ENCODE results near the gene PRKAA1.
"Not testable (repeated sequence)": the region's sequence is repeated elsewhere in the genome, so short reads cannot be mapped to it uniquely, and the experiment has no call there.

Gene PRKAA1

DNA sequence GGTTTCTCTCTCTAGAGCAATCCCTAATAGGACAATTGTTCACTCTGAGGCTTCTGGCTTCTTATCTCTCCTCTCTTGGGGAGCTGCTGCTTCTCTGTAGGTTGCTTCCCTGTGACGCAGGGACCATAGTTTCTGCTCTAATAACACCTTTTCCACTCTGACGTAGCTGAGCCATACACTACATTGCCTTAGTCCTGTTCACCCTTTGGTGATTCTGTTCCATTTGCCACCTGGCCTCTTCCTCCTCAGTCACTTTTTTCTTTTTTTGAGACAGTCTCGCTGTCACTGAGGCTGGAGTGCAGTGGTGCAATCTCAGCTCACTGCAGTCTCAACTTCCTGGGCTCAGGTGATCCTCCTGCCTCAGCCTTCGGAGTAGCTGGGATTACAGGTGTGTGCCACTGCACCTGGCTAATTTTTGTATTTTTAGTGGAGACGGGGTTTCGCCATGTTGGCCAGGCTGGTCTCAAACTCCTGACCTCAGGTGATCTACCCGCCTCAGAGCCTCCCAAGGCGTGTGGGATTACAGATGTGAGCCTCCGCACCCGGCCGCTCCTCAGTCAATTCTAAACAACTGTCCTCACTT is 27.4 kb upstream of the PRKAA1 start:
- DNase-seq = not testable (repeated sequence)

DNA sequence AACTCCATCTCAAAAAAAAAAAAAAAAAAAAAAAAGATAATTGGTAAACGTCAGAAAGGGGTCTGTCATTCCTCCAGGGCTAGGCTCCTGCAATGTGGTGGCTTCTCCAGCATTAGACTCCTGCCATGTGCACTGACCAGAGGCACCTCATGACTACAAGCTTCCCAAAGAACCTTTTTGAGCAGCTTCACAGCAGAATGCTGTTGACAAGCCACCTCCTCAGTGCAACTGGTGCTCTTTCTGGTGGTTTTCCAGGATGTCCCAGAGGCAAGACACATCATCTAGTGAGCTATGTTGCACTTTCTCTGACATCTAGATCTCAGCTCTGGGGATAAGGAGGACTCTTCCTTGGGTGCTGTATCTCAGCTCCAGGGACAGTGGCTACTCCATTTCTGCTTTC is 25.3 kb upstream of the PRKAA1 start:
- DNase-seq = no peak

DNA sequence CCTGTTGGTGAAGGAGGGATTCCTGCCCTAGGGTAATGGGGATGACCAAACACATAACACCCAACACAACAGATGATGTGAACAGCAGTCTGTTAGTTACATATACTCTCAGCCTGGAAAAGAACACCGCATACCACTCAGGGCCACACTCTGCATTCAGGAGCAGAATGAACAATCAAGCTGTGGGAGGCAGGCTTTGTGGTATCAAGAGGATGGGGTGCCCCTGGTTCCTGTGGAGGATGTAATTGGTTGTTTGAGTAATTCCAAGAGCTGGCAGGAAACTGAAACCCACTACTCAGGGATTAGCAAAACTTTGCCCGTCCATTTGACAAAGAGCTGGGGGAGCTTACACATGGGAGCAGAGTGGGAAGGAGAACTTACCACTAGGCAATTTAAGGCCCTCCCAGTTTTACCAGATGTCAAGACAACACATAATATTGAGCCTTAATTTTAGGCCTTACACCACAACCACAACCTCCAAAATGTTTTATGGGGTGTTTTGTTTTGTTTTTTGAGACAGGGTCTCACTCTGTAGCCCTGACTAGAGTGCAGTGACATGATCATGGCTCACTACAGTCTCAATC is 15.6 kb upstream of the PRKAA1 start:
- no peak for DNase-seq

DNA sequence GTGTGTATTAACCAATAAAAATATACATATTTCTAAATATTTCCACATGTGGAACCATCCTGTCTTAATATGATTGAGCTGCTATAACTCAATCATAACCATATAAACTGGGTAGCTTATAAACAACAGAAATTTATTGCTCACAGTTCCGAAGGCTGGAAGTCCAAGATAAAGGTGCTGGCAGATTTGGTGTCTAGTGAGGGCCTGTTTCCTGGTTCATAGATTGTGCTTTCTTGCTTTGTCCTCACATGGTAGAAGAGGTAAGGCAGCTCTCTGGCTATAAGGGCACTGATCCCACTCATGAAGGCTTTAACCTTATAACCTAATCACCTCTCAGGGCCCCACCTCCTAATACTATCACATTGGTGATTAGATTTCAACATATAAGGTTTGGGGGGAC is 14.0 kb upstream of the PRKAA1 start:
- no peak for DNase-seq

DNA sequence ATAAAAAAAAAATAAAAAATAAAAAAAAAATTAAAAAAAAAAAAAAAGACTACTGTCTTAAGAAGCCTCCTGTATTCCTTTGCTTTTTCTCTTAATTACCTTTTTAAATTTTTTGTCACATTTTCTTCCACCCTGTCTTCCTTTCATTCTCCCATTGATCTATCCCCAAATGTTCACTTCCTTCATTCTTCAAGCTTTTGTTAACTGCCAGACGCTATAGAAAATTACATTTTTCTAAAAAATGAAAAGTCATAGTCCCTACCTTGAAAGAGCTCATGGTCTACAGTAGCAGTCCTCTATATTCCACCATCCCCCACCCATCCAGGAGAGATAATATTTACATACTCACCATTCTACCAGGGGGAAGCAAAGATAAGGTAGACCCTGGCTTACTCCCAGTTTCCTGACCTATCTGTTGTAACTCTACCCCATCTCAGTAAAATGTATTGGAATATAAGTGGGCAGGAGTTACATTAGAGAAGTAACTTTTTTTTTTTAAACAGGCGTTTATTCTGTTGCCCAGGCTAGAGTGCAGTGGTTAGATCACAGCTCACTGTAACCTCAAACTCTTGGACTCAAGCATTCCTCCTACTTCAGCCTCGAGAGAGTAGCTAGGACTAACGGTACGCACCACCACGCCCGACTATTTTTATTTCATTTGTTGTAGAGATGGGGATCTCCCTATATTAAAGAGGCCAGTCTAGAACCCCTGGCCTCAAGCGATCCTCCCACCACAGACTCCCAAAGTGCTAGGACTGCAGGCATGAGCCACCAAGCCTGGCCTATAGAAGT is 3.8 kb upstream of the PRKAA1 start:
- DNase-seq = no peak

DNA sequence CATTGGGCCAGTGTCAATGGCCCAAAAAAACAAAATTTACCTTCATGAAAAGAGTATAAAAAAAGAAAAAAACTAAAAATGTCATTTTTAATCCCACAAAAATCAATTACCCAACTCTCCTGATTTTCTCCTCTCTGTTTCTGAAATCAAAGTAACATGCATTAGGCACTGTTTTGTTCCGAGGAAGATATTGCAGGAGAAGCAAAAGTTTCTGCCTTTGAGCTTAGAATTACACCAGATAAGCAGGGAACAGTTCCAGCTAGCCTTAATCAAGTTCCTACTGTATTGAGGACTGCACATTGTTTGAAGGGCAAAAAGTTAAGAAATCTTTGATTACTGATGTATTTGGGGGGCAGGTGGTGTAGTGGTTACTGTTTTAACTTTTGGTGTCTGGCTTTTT is 1.1 kb upstream of the PRKAA1 start:
- peak; percentile 11 for DNase-seq

DNA sequence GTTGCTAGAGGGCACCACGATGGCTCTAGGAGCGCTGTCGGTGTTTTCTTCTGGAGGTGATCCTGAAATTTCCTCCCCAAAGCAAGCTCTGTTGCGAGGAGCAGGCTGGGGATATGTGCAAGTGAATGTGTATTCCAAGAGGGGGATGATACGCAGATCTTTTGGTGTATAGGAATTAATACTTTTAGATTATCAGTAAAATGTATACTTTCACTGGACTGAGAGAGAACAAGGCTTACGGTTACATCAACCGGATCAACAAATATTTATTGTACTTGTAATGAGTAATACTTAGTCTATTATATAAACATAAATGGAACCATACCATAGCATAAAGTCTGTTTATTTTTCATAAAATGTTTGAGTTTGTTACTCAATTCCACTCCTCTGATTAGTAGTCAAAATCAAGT is 632 bp upstream of the PRKAA1 start:
- no peak for DNase-seq

DNA sequence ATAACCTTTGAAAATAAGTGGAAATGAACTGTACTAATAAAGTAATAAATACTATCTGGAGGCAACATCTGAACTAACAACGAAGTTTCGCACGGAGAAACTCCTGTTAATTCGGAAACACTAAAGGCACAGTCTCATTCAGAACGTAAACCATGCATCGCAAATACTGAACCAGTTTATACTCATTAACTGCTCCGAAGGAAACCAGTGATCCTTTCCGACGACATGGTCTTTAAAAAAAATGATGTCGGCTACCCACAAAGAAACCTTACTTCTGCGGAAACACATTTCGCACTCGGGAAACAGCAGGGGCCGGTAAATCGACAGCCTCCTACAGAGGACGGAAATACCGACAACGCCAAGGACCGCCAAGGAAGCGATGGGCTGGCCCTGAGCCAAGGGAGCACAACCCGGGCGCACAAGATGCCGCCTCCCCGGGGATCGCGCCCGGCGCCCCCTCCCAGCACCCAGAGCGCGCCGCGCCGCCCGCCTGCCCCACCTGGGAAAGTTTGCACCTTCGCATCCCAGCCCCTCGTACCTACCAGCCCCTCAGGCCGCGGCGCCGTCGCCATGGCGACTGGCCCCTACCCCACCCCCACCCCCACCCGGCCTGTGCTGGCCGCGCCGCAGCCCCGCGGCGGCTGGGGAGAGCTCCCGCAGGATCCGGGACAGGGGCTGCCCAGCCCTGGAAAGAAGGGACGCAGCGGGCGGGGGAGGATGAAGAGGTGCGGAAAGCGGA is 732 bp downstream of the PRKAA1 start:
- DNase-seq = peak; percentile 93

DNA sequence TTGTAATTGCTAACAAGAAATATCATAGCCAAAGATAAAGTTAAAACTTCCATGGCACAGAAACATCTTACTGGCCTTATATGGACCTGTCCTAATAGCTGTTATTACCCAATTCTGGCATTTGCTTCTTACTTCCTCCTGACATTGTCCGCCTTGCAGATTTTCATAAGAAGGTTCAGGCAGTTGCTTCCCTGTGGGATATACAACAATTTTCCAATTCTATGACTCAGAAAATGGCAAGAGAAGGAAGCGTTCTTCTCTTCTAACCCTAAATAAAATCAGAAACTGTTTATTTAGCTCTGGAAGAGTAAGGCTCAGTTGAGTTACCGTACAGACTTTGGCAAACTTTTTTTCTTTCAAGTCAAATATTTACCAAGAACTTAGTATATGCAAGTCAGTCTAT is 1.7 kb downstream of the PRKAA1 start:
- no peak for DNase-seq

DNA sequence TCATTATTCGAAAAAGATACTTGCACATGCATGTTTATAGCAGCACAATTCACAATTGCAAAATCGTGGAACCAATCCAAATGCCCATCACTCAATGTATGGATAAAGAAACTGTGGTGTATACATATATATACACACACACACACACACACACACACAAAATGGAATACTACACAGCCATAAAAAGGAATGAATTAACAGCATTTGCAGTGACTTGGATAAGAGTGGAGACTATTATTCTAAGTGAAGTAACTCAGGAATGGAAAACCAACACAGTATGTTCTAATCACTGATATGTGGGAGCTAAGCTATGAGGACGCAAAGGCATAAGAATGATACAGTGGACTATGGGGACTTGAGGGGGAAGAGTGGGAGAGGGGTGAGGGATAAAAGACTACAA is 3.3 kb downstream of the PRKAA1 start:
- not testable (repeated sequence) for DNase-seq

DNA sequence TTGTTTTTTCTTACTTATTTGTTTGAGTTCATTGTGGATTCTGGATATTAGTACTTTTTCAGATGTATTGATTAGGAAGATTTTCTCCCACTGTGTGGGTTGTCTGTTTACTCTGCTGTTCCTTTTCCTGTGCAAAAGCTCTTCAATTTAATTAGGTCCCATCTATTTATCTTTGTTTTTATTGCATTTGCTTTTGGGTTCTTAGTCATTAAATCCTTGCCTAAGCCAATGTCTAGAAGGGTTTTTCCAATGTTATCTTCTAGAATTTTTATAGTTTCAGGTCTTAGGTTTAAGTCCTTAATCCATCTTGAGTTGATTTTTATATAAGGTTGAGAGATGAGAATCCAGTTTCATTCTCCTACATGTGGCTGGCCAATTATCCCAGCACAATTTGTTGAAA is 3.8 kb downstream of the PRKAA1 start:
- not testable (repeated sequence) for DNase-seq

DNA sequence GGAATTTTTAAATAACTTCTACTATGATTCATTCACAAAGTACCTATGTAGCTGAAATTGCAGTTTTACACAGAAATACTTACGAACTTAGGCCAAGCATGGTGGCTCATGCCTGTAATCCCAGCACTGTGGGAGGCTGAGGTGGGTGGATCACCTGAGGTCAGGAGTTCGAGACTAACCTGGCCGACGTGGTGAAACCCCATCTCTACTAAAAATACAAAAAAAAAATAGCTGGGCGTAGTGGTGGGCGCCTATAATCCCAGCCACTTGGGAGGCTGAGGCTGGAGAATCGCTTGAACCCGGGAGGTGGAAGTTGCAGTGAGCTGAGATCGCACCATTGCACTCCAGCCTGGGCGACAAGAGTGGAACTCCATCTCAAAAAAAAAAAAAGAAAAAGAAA is 5.5 kb downstream of the PRKAA1 start:
- DNase-seq = not testable (repeated sequence)

DNA sequence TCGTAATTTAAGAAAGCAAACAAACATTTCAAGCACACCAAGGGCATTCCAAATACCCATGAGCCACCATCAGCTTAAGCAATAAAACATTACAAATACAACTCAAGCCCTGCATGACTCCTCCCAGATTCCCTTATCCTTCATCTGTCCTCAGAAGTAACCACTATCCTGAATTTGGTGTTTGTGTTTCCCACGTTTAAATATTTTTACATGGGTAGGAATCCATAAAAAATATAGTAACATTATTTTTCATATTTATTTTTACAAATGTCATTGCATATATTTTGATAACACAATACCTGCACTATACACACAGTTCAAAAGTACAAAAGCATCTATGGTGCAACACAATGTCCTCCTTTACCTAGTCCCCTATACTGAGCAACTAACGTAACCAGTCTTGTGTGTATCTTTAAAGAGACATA is 6.4 kb downstream of the PRKAA1 start:
- no peak for DNase-seq

DNA sequence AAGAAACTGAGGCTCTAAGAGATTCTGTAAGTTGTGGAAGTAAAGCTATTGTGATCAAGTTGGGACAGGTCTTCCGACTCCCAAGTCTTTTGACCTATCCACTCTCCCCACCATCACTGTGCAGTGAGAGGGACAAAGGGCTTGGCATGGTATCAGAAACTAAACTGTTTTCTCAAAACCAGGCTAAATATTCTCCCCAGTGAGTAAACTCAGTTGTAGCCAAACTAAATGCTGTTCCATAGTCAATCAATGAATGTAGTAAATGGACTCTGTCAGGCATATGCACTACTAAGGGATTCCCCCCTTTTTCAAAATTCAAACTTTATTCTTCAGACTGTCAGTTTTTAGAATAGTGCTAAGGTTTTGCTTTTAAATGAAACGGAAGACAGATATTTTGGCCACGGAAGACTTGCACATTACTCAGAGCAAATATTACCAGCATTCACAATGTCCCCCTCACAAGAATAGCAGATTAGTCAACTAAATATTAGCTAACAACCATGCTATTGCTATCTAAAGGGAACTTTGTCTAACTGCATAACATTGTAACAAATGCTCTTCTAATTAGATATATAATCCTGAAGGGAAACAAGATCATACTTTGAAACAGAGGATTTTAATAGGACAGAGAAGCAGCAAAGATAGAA is 7.1 kb downstream of the PRKAA1 start:
- no peak for DNase-seq

DNA sequence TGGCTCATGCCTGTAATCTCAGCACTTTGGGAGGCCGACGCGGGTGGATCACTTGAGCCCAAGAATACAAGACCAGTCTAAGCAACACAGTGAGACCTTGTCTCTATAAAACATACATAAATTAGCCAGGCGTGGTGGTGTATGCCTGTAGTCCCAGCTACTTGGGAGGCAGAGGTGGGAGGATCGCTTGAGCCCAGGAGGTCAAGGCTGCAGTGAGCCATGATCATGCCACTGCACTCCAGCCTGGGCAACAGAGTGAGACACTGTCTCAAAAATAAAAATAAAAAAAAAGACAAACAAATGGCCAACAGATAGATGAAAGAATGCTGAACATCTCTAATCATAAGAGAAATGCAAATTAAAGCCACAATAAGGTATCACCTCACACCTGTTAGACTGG is 9.2 kb downstream of the PRKAA1 start:
- not testable (repeated sequence) for DNase-seq

DNA sequence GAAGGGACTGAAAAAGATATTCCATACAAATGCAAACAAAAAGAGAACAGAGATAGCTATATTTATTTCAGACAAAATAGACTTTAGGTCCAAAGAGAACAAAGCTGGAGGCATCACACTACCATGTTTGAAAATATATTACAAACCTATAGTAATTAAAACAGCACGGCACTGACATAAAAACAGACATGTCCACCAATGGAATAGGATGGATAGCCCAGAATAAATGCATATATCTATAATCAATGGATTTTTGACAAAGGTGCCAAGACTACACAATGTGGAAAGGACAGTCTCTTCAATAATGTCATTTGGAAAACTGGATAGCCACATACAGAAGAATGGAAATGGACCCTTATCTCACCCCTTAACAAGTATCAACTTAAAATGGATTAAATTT is 10.2 kb downstream of the PRKAA1 start:
- no peak for DNase-seq

DNA sequence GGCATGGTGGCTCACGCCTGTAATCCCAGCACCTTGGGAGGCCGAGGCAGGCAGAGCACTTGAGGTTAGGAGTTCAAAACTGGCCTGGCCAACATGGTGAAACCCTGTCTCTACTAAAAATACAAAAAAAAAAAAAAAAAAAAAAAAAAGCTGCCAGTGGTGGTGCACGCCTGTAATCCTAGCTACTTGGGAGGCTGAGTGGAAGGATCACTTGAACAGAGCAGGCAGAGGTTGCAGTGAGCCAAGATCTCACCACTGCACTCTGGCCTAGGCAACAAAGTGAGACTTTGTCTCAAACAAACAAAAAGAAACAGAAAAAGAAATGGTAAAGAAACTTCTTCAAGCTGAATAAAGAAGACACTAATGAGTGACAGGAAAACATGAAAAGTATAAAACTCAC is 11.5 kb downstream of the PRKAA1 start:
- not testable (repeated sequence) for DNase-seq

DNA sequence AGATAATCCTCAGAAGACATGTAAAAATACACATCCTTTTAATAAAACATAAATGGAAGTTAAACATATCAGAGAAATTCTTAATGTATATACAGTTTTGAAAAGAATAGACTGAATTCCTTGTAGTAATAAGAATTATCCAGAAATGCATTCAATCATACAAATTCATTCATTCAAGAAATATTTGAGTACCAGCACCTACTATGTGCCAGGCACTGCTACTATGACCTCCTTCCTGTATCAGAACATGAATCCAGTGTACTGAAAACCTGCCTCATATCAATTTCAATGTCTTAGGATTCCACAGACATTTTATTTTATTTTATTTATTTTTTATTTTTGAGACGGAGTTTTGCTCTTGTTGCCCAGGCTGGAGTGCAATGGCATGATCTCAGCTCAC is 13.3 kb downstream of the PRKAA1 start:
- DNase-seq = no peak

DNA sequence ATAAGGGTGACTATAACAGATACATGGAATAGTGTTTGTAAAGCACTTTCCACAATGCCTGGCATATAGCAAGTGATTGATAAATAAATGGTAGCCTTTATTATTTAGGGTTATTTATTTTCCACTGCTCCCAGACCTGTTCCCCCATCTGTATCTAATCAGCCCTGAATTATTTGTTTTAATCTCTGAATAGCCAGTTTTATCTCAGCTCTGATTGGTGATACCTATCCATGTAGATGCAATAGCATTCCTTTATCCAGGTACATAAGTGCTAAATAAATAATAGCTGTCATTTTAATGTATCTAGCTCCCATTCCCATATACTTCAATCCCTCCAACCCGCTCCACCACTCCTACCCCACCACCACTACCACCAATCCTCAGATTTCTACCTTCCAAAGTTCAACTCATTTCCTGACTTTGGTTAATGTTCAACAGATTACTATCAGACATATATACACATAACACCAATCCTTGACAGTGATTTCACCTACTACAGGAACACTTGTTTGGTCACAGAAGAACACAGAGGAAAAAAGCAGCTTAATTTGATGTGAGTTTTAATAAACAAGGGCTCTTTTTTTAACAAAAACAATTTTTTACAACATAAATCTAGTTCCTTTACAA is 14.0 kb downstream of the PRKAA1 start:
- DNase-seq = no peak

DNA sequence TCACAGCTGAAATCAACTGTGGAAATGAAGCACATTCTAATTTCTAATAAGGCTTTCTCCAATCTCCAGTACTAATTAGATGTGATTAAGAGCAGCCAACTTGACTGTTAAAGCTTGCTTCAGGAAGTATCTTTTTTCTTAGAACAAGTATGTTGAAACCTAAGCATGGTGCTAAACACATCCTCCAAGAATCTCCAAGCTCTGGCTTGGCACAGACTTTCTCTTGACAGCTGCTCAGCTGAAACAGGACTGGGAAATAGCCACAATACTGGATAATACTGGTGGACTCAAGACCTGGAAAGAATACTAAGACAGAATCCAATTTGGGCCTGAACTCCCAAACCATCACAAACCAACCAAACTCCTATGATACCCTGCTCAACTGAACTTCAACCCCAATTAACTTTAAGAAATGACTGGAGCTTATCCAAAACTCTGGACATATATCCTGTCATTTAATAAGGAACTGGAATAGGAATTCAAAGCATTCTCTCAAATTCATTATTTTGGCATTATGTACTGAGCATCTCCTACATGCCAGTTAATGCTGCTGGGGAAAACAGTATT is 16.2 kb downstream of the PRKAA1 start:
- no peak for DNase-seq

DNA sequence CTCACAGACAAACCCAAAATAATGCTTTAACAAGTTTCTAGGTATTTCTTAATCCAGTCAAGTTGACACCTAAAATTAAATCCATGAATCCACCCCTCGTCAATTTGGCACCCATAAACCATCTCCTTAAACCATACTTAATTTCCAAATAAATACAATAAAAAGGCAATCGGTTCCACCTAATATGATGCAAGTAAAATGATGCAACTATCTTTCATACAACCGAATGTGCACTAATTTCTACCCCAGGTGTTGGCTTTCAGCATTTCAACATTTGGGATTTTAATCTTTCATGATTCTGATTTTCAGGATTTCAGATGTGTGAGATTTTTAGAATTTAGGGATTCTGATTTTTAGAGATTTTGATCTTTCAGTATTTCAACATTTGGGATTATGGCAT is 17.3 kb downstream of the PRKAA1 start:
- DNase-seq = no peak

DNA sequence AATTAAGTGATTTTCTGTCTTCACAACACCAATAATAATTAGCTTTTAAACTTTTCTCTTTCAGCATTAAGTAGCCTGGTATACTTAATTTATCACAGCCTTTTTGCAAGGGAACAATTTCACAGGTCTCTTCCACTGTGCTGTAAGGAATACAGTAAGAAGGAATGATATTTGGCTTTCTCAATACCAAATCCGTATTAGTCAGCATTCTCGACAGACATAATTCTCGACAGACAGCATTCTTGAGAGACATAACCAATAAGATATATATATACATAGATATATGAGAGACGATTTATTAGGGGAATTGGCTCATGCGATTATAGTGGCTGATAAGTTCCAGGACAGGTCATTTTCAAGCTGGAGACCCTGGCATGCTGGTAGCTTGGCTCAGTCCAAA is 18.0 kb downstream of the PRKAA1 start:
- DNase-seq = no peak
